HG03045 (cell line): ENCODE measurements around the gene TMEM141.
A peak's percentile ranks its signal among the peaks of the same experiment; 100 is the strongest.

Experiments used
- ATAC-seq: cut with Tn5 transposase; IDR thresholded peaks from one replicate; pipeline ENCODE4 v1.9.1; 2021; ENCODE audit warnings: mild to moderate bottlenecking, moderate library complexity; ENCODE audit not compliant: unreplicated experiment

TMEM141 gene

DNA sequence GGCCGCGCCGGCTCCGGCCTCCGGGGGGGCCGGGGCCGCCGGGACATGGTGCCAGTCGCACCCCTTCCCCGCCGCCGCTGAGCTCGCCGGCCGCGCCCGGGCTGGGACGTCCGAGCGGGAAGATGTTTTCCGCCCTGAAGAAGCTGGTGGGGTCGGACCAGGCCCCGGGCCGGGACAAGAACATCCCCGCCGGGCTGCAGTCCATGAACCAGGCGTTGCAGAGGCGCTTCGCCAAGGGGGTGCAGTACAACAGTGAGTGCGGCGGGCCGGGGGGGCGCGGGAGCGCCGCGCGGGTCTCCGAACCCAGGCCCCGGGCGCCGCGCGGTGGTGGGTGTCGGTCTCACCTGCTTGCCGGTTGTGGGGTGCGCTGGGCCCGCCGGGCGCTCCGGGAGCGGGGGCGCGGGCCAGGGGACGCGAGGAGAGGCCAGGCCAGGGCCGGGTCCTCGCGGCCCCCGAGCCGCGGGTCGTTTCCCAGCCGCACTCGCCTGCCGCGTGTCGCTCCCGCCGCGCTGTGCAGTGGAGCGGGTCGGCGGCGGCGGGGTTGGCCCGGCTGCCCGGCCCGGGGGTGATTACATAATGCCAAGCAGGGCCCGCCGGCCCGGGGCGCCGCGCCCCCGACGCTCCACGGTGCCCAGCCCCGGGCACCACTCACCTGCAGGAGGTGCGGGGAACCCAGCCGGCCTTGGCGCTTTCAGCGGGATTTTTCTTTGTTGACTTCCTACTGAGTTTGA, 17.1 kb downstream of the TMEM141 start:
- peak; percentile 34 for ATAC-seq

GRCh38 chr9:136808806-136809158, 17.6 kb downstream of the TMEM141 start:
- ATAC-seq, result no peak

- no peak for ATAC-seq
These were observed 23.7 kb downstream of the TMEM141 start for GRCh38 chr9:136814725-136815421.

GRCh38 chr9:136815422-136815782, 24.3 kb downstream of the TMEM141 start:
- ATAC-seq, result no peak

- no peak for ATAC-seq
These were observed 30.1 kb downstream of the TMEM141 start for GRCh38 chr9:136820971-136821825.

GRCh38 chr9:136821826-136822544, 30.8 kb downstream of the TMEM141 start:
- ATAC-seq, result no peak

- no peak for ATAC-seq
These were observed 32.2 kb downstream of the TMEM141 start for GRCh38 chr9:136823136-136824046.

GRCh38 chr9:136824496-136825225, 33.5 kb downstream of the TMEM141 start:
- no peak for ATAC-seq

DNA sequence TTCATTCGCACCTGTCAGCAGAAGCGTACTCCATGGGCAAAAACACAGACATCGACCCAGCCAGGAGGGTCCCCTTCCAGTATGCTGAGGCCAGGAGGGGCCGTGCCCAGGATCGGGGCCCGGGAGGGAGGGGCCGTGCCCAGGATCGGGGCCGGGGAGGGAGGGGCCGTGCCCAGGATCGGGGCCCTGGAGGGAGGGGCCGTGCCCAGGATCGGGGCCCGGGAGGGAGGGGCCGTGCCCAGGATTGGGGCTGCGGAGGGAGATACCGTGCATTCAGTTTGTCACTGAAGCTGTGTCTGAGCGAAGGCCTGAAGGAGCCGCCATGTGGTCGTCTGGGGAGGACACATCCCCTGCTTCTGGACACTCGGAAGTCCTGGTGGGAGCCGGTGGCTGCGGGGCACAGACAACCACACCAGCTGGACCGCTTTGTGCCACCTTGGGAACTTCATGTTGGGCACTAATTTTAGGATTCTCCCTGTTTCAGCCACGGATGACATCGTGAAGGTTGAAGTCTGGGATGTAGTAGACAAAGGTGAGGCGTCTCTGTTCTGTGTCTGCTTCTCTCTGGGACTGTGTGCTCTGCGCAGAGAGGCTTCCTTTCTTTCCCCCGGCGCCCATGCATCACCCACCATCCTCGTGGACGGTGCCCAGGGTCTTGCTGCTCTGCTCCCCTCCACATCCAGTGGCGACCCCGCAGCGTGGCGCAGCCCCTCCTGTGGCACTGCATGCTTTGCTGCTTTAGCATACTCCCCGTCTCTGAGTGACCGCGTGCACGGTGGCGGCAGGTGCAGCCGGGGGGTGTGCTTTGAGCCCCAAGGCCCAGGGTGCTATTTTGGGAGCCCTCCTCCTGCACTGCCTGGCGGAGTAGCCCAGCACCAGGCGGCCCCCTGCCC, 34.4 kb downstream of the TMEM141 start:
- no peak for ATAC-seq

DNA sequence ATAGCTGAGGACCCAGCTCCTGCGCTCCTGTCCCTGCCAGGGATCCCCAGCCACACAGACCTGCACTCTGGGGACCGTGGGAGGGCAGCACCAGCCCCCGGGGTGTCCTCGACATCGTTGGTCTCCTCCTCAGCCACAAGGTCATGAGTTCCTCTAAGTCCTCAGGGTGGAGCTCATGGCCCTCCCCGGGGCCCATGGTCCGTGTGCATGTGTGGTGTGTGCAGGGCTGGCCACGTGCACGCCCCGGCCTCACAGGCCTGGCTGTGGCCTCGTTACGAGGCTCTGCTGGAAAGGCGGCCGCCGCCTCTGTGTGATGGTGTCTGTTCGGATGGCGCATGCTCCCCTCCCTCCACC, 35.0 kb downstream of the TMEM141 start:
- no peak for ATAC-seq

DNA sequence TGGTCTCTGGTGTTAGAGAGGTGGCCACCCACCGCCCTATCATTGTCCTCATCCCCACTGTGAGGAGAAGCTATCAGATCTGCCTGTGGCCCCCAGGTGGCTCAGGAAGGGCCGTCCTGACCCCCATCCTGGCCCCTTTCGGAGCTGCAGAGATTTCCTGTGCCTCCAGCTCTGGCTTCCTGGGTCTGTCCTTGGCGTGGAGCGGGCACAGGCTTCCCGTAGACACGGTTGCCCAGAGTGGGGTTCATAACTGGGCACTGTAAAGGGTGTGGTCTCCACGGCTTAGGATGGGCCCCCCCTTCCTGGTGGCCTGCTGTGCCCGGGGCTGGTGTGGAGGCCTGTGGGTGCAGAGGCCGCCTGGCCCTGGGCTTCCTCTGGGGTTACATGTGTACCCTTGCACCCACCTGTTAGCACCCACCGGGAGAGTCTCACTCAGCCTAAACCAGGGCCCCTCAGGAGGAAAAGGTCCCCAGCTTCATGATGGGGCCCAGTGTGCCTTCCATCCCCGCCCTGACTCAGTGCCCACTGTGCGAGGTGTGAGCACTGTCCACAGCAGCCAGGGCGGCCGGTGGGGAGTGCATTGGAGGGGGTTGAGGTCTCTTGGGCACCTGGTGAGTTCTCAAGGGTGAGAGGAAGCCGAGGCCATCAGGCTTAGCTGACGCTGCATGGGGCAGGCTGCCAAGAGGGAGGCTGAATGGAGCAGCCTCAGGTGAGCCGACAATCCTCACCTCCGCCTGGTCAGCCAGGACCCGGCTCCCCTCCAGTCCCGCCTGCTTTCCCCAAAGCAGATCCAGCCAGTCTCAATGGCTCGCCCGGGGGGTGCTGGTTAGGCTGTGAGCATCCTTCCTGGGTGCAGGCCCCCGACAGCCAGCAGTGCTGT, 35.8 kb downstream of the TMEM141 start:
- ATAC-seq, result no peak

GRCh38 chr9:136827794-136828473, 36.8 kb downstream of the TMEM141 start:
- no peak for ATAC-seq

GRCh38 chr9:136828474-136829140, 37.5 kb downstream of the TMEM141 start:
- no peak for ATAC-seq

DNA sequence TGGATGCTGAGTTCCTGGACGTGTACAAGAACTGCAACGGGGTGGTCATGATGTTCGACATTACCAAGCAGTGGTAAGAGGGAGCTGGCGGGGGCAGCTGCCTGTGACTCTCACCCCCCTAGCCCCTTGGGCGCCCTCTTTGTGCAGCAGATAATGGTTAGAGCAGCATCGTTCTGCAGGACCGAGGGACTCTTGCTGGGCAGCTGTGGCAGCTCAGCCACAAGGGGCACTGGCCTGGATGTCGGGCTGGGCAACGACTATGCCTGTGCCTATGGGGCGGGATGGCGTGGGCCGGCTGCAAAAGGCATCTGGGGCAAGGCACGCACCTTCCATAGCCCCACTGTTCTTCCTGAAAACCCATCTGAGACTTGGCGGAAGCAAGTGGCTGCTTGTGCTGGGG, 38.3 kb downstream of the TMEM141 start:
- no peak for ATAC-seq

- ATAC-seq, result no peak
These were observed 39.1 kb downstream of the TMEM141 start for GRCh38 chr9:136829981-136830885.
